GM12872 (cell line): ENCODE results near the gene NSF.

Source experiments
- CTCF ChIP-seq: IDR thresholded peaks from 3 replicates; pipeline ENCODE4 v1.5.1; 2011; ENCODE audit warnings: low read depth, mild to moderate bottlenecking, low read length, moderate library complexity; ENCODE audit not compliant: insufficient read depth

The NSF gene

GRCh38 chr17:46803544-46803943, 213.1 kb downstream of the NSF start:
- no peak for TF ChIP-seq CTCF

- TF ChIP-seq CTCF = no peak
Observed at GRCh38 chr17:46805771-46806170, 215.3 kb downstream of the NSF start.
